ENCODE results near the gene TPR.

TPR gene

GRCh38 chr1:186326009-186326408 lies 49.0 kb downstream of the TPR start:
- DNase-seq, result no peak

- no peak for DNase-seq
Observed at GRCh38 chr1:186325239-186325638, 49.8 kb downstream of the TPR start.

- no peak for DNase-seq
Observed at GRCh38 chr1:186323865-186324264, 51.2 kb downstream of the TPR start.

- DNase-seq, result no peak
Observed at GRCh38 chr1:186315570-186315969, 59.5 kb downstream of the TPR start.

GRCh38 chr1:186311375-186312051 lies 63.5 kb downstream of the TPR start:
- DNase-seq, result no peak

GRCh38 chr1:186310307-186310706 lies 64.7 kb downstream of the TPR start:
- no peak for DNase-seq

- DNase-seq, result no peak
Observed at GRCh38 chr1:186308264-186309060, 66.6 kb downstream of the TPR start.

GRCh38 chr1:186307445-186307844 lies 67.6 kb downstream of the TPR start:
- DNase-seq, result no peak

- no peak for DNase-seq
Observed at GRCh38 chr1:186306533-186306932, 68.5 kb downstream of the TPR start.

- DNase-seq, result peak; percentile 47
Observed at GRCh38 chr1:186304982-186305949, 69.8 kb downstream of the TPR start.

- DNase-seq, result no peak
Observed at GRCh38 chr1:186303911-186304310, 71.1 kb downstream of the TPR start.

GRCh38 chr1:186302381-186302920 lies 72.6 kb downstream of the TPR start:
- DNase-seq, result no peak

GRCh38 chr1:186301448-186301847 lies 73.6 kb downstream of the TPR start:
- DNase-seq, result no peak

- DNase-seq, result no peak
Observed at GRCh38 chr1:186300056-186300455, 75.0 kb downstream of the TPR start.

GRCh38 chr1:186299570-186299969 lies 75.5 kb downstream of the TPR start:
- DNase-seq, result no peak

GRCh38 chr1:186298851-186299250 lies 76.2 kb downstream of the TPR start:
- DNase-seq, result no peak

GRCh38 chr1:186297439-186298045 lies 77.5 kb downstream of the TPR start:
- DNase-seq, result no peak

GRCh38 chr1:186295980-186296379 lies 79.1 kb downstream of the TPR start, which contains the start of gene PRG4:
Gene PRG4 (plus strand): TSS chr1:186296279.
- DNase-seq, result no peak

- no peak for DNase-seq
Observed at GRCh38 chr1:186292875-186293274, 82.2 kb downstream of the TPR start.

- no peak for DNase-seq
Observed at GRCh38 chr1:186291271-186291670, 83.8 kb downstream of the TPR start.

GRCh38 chr1:186289943-186290545 lies 85.0 kb downstream of the TPR start:
- DNase-seq, result peak; percentile 7
